Activated T-cell treated with anti-CD3 and anti-CD28 coated beads, Interleukin-2, amount 50 U/mL, for 4 hours (primary cell): Measurements from ENCODE around the gene RASSF7. TPM values are rescaled to one million over a fixed set of nuclear protein-coding genes. Genes with fewer than 3 reads are reported as not detected.
A peak's percentile ranks its signal among the peaks of the same experiment; 100 is the strongest.
"Not testable (repeated sequence)": the region's sequence is repeated elsewhere in the genome, so short reads cannot be mapped to it uniquely, and the experiment has no call there.

ENCODE experiments used
- ATAC-seq, 2 donors: fragments of 200-7000 bp; cut with Tn5 transposase; one replicate each; pipeline ENCODE4 v1.10.0; 2021
- DNase-seq: peaks from one replicate; pipeline ENCODE4 v3.0.0-alpha.2; 2020
- H3K27me3 Mint-ChIP-seq: one replicate; pipeline ENCODE4 v1.8.0; 2021; ENCODE audit warnings: low read depth, mixed read lengths
- H3K36me3 Mint-ChIP-seq: one replicate; pipeline ENCODE4 v1.8.0; 2022; ENCODE audit warnings: mixed read lengths; ENCODE audit not compliant: insufficient read depth
- H3K4me1 Mint-ChIP-seq: one replicate; pipeline ENCODE4 v1.8.0; 2021; ENCODE audit warnings: low read depth, mixed read lengths
- H3K4me3 Mint-ChIP-seq: one replicate; pipeline ENCODE4 v1.8.0; 2021; ENCODE audit warnings: mild to moderate bottlenecking, moderate library complexity, mixed read lengths
- H3K9me3 Mint-ChIP-seq: one replicate; pipeline ENCODE4 v1.8.0; 2021; ENCODE audit warnings: mixed read lengths
- total RNA-seq, 3 donors: library from RNA; stranded (reverse); gene quantifications; one replicate each; pipeline ENCODE4 v1.2.1, GENCODE V29; 2021

Gene RASSF7
- total RNA-seq, 3 donors from 2014 or later: 15.1 to 17.4 (median 16.1) TPM

GRCh38 chr11:563812-564578, 3.2 kb downstream of the RASSF7 start:
- Mint-ChIP-seq H3K9me3 (no peaks in the 10 kb centered on the region), H3K4me3 (no peak overlapping the region), H3K36me3 (no peaks in the 10 kb centered on the region), H3K4me1 (peaks cover 14% of the 10 kb centered on the region), H3K27me3 (no peaks in the 10 kb centered on the region)
- ATAC-seq: no peak
- DNase-seq: no peak

- Mint-ChIP-seq H3K4me1 (peaks cover 11% of the 10 kb centered on the region), H3K9me3 (no peaks in the 10 kb centered on the region), H3K27me3 (no peaks in the 10 kb centered on the region), H3K36me3 (no peaks in the 10 kb centered on the region), H3K4me3 (no peak overlapping the region)
- ATAC-seq (no peak), DNase-seq (no peak)
These were observed 5.2 kb downstream of the RASSF7 start for GRCh38 chr11:565921-566509.

- Mint-ChIP-seq H3K27me3 (no peaks in the 10 kb centered on the region), H3K4me1 (peaks cover 6% of the 10 kb centered on the region), H3K36me3 (no peaks in the 10 kb centered on the region), H3K4me3 (peak overlapping the region; percentile 68), H3K9me3 (no peaks in the 10 kb centered on the region)
- no peak for ATAC-seq
- no peak for DNase-seq
These were observed 6.3 kb downstream of the RASSF7 start for GRCh38 chr11:567011-567628.

- H3K9me3 Mint-ChIP-seq: no peaks in the 10 kb centered on the region
- H3K27me3 Mint-ChIP-seq: no peaks in the 10 kb centered on the region
- H3K4me1 Mint-ChIP-seq: peaks cover 6% of the 10 kb centered on the region
- ATAC-seq (peak; percentile 3 to 8), DNase-seq (no peak)
- H3K4me3 Mint-ChIP-seq: peak overlapping the region; percentile 68
- H3K36me3 Mint-ChIP-seq: no peaks in the 10 kb centered on the region
These were observed 7.0 kb downstream of the RASSF7 start for GRCh38 chr11:567629-568292.

GRCh38 chr11:568306-569157, 7.8 kb downstream of the RASSF7 start:
- peak; percentile 82 for DNase-seq
- Mint-ChIP-seq H3K27me3 (no peaks in the 10 kb centered on the region), H3K4me1 (peaks cover 6% of the 10 kb centered on the region), H3K4me3 (peak overlapping the region; percentile 74), H3K36me3 (no peaks in the 10 kb centered on the region), H3K9me3 (no peaks in the 10 kb centered on the region)
- ATAC-seq: peak; percentile 96

- H3K36me3 Mint-ChIP-seq: no peaks in the 10 kb centered on the region
These were observed 8.6 kb downstream of the RASSF7 start for GRCh38 chr11:569158-569885.

GRCh38 chr11:571802-572185, 11.0 kb downstream of the RASSF7 start:
- DNase-seq (no peak), ATAC-seq (no peak)
- Mint-ChIP-seq H3K4me3 (no peak overlapping the region), H3K9me3 (no peaks in the 10 kb centered on the region), H3K27me3 (peaks cover 6% of the 10 kb centered on the region), H3K36me3 (no peaks in the 10 kb centered on the region), H3K4me1 (peaks cover 19% of the 10 kb centered on the region)

More at GRCh38 chr11:569158-569885, 8.6 kb downstream of the RASSF7 start:
- Mint-ChIP-seq H3K4me3 (peak overlapping the region; percentile 74), H3K27me3 (peaks cover 2% of the 10 kb centered on the region), H3K4me1 (peaks cover 10% of the 10 kb centered on the region), H3K9me3 (no peaks in the 10 kb centered on the region)
- ATAC-seq (no peak), DNase-seq (no peak)

GRCh38 chr11:573146-573759, 12.5 kb downstream of the RASSF7 start:
- no peak for DNase-seq

GRCh38 chr11:574031-574570, 13.3 kb downstream of the RASSF7 start:
- Mint-ChIP-seq H3K4me1 (peaks cover 33% of the 10 kb centered on the region), H3K4me3 (peak overlapping the region; percentile 26)
- H3K9me3 Mint-ChIP-seq, DNase-seq, H3K36me3 Mint-ChIP-seq, H3K27me3 Mint-ChIP-seq, ATAC-seq: not testable (repeated sequence)

More at GRCh38 chr11:573146-573759, 12.5 kb downstream of the RASSF7 start:
- Mint-ChIP-seq H3K27me3 (peaks cover 6% of the 10 kb centered on the region), H3K36me3 (peaks cover 2% of the 10 kb centered on the region), H3K4me1 (peaks cover 26% of the 10 kb centered on the region), H3K4me3 (no peak overlapping the region), H3K9me3 (no peaks in the 10 kb centered on the region)
- no peak for ATAC-seq

GRCh38 chr11:574632-575312, 14.0 kb downstream of the RASSF7 start:
- Mint-ChIP-seq H3K36me3 (peaks cover 2% of the 10 kb centered on the region), H3K9me3 (no peaks in the 10 kb centered on the region), H3K27me3 (peaks cover 6% of the 10 kb centered on the region), H3K4me1 (peaks cover 38% of the 10 kb centered on the region), H3K4me3 (peak overlapping the region; percentile 77)
- no peak for DNase-seq
- no peak for ATAC-seq

- Mint-ChIP-seq H3K27me3 (peaks cover 6% of the 10 kb centered on the region), H3K4me3 (peak overlapping the region; percentile 77), H3K9me3 (no peaks in the 10 kb centered on the region), H3K4me1 (peaks cover 44% of the 10 kb centered on the region), H3K36me3 (peaks cover 2% of the 10 kb centered on the region)
- ATAC-seq: peak; percentile 51 to 56
- no peak for DNase-seq
These were observed 14.7 kb downstream of the RASSF7 start for GRCh38 chr11:575313-575995.
